LNCAP (cell line): ENCODE data around the gene ZFP90.

Experiments
- TF ChIP-seq, protein P1 (sequence below): fragments of 450-650 bp; IDR thresholded peaks from 2 replicates; pipeline ENCODE4 v1.5.1; 2017; ENCODE audit warnings: mild to moderate bottlenecking

ZFP90 gene

DNA sequence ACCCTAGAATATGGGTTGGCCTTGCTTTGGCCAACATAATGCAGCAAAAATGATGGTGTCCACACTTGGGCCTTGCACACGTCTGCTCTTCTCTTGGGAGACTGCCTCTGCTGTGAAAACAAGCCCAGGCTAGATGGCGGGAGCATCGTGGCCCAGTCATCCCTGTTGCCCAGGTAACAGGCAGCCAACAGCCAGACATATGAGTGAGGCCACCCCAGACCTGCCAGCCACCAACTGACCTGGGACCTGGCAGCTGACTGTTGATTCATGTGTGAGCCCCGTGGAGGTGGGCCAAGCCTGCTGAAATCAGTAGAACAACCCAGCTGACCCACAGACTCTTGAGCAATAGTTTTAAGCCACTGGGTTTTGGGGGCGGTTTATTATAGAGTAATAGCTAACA is 66.7 kb downstream of the ZFP90 start:
- TF ChIP-seq, protein P1, sequence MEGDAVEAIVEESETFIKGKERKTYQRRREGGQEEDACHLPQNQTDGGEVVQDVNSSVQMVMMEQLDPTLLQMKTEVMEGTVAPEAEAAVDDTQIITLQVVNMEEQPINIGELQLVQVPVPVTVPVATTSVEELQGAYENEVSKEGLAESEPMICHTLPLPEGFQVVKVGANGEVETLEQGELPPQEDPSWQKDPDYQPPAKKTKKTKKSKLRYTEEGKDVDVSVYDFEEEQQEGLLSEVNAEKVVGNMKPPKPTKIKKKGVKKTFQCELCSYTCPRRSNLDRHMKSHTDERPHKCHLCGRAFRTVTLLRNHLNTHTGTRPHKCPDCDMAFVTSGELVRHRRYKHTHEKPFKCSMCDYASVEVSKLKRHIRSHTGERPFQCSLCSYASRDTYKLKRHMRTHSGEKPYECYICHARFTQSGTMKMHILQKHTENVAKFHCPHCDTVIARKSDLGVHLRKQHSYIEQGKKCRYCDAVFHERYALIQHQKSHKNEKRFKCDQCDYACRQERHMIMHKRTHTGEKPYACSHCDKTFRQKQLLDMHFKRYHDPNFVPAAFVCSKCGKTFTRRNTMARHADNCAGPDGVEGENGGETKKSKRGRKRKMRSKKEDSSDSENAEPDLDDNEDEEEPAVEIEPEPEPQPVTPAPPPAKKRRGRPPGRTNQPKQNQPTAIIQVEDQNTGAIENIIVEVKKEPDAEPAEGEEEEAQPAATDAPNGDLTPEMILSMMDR, result no peak

DNA sequence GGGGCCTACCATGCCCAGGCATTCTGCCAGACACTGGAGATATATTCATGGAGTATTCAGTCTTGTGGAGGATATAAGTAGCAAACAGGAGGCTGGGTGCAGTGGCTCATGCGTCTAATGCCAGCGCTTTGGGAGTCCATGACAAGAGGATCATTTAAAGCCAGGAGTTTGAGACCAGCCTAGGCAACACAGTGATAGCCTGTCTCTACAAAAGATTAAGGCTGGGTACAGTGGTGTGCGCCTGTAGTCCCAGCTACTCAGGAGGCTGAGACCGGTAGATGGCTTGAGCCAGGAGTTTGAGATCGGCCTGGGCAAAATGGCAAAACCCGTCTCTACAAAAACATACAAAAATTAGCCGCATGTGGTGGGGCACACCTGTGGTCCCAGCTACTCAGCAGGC is 68.4 kb downstream of the ZFP90 start:
- TF ChIP-seq, protein P1, result no peak

DNA sequence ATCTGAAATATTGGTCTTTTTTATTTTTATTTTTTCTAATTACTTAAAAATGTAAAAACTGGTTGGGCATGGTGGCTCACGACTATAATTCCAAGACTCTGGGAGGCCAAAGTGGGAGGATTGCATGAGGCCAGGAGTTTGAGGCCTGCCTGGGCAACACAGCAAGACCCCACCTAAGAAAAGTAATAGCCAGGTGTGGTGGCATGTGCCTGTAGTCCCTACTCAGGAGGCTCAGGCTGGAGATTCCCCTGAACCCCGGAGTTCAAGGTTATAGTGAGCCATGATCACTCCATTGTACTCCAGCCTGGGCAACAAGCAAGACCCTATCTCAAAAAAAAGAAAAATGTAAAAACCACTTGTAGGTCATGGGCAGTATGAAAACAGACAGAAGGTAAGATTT is 69.2 kb downstream of the ZFP90 start:
- TF ChIP-seq, protein P1, result no peak

DNA sequence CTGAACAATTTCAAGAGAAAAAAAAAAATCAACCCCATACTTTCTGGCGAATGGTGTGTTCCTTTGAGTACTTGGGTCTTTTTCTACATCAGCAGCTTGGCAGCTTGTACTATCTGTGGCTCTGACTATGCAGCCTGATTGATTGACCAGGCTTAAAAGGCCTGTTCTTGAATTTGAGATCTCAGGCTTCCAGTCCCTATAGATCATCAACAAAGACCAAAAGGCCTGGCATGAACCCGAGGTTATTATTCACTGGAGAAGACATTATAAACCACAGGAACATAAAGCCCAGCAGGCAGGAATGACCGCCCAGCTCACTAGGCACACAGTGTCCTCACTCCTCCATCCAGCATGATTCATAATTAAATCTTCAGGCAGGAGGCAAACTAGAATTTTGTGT is 73.9 kb downstream of the ZFP90 start:
- TF ChIP-seq, protein P1, result no peak

DNA sequence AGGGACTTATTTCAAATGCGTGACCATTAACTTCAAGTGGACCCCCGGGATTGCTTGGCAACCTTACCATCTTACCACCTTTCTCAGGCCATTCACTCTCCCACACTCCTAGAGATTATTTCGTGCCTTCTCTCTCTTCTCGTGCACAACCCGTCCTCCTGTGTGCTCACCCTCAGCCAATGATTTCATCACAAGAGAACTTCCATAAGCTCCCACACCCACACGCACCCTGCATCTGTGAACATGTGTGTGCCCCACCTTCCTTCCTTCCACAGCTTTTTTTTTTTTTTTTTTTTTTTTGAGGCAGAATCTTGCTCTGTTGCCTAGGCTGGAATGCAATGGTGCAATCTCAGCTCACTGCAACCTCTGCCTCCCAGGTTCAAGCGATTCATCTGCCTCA is 78.6 kb downstream of the ZFP90 start:
- TF ChIP-seq, protein P1, result no peak
